OCI-LY3 (cell line): Measurements from ENCODE around the gene DMAC2.

Experiments
- EZH2phosphoT487 ChIP-seq: fragments of 200-600 bp; shearing (Covaris generic); IDR thresholded peaks from 2 replicates; pipeline ENCODE4 v1.6.1; 2018; ENCODE audit warnings: antibody characterized with exemption, mixed run types, low read depth
- TF ChIP-seq, protein P1 (sequence below): fragments of 200-600, 300-600 bp; sonication (generic); IDR thresholded peaks from 2 replicates; pipeline ENCODE4 v1.5.1; 2014; ENCODE audit warnings: antibody characterized with exemption, low read length, low read depth

DNA sequence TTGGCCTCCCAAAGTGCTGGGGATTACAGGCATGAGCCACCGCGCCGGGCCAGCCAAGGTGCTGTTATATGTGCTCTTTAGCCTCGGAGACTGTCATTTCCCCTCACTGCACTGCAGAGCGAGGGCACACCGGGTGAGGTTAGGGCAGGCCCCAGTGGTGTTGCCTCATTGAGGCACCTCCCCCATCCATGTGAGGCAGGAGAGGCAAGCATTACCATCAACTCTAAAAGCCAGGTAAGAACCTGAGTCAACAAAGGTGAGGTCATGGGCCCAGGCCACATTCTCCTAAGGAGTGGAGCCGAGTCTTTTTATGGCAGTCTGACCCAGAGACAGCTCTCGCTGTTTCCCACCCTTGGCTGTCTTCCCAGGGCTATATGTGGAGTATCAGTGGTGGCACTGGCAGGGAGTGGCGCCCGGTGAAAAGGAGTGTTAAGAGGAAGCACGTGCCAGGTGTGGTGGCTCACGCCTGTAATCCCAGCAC lies 23.5 kb downstream of the DMAC2 start:
- TF ChIP-seq, protein P1, sequence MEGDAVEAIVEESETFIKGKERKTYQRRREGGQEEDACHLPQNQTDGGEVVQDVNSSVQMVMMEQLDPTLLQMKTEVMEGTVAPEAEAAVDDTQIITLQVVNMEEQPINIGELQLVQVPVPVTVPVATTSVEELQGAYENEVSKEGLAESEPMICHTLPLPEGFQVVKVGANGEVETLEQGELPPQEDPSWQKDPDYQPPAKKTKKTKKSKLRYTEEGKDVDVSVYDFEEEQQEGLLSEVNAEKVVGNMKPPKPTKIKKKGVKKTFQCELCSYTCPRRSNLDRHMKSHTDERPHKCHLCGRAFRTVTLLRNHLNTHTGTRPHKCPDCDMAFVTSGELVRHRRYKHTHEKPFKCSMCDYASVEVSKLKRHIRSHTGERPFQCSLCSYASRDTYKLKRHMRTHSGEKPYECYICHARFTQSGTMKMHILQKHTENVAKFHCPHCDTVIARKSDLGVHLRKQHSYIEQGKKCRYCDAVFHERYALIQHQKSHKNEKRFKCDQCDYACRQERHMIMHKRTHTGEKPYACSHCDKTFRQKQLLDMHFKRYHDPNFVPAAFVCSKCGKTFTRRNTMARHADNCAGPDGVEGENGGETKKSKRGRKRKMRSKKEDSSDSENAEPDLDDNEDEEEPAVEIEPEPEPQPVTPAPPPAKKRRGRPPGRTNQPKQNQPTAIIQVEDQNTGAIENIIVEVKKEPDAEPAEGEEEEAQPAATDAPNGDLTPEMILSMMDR = no peak
- TF ChIP-seq EZH2phosphoT487 = no peak
